MM.1S (cell line): ENCODE results near the gene COL21A1.

Experiments
- CTCF ChIP-seq: fragments of 300-600 bp; sonication (generic); IDR thresholded peaks from 2 replicates; pipeline ENCODE4 v1.5.1; 2016; ENCODE audit warnings: antibody characterized with exemption, low read length, mixed read lengths
- EZH2 ChIP-seq: fragments of 300-600 bp; sonication (generic); optimal IDR thresholded peaks from 2 replicates; pipeline ENCODE3; 2017; ENCODE audit warnings: low read depth, mild to moderate bottlenecking, antibody characterized with exemption, low read length, mixed read lengths

- TF ChIP-seq EZH2 (no peak), CTCF (no peak)
These were observed 208.6 kb downstream of the COL21A1 start for GRCh38 chr6:56038764-56039163.
